ENCODE measurements around the gene SUN3.

Gene SUN3

DNA sequence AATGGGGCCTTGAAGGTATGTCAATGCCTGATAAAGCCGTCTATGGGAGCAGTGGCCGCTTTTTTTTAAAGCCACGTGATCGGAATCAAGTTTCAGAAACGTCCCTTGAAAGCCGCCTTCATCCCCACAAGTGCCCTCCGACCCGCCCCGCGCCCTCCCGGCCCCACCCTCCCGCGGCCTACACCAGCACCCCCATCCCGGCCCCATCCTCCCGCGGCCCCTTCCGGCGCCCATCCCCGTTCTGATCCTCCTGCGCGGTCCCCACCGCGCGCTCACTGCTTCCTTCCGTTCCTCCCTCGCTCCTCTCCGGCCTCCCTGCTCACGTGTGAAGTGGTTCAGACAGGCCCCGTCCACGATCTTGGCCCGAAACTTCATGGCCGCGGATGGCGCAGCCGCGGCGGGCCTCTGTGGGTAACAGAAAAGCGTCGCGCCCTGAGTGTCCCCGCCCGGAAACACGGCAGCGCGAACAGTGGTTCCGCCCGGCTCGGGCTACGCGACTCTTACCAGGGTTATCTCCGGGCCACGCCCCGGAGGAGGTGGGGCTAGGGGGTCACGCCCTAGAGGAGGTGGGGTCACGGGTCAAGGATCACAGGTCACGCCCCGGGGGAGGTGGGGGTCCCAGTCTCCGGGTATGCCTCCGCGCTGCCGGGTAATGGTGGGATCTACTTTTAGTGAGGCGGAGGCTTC is 49.6 kb downstream of the SUN3 start, which contains the start of gene HUS1:
HUS1 (minus strand) TSS at position 471 of the 687 bp plus-strand sequence; CDS start at position 375, 96 bp downstream.
- peak; percentile 96 for DNase-seq (ENCODE audit: low spot score)

DNA sequence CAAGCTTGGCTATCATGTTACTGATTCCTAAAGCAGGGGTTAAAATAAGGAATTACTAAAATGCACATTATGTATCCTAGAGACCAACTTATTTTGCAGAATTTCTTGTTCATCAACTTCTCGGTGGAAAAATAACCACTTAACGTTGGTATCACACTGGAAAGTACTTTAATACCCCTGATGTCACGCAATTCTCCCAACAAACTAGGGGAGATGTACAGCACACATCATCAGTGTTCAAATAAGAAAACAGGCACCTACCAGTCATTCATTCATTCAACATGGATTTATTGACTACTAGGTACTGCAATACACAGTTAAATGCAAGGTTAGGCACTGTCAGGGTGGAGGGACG is 50.1 kb downstream of the SUN3 start:
- DNase-seq (ENCODE audit: low spot score): no peak

DNA sequence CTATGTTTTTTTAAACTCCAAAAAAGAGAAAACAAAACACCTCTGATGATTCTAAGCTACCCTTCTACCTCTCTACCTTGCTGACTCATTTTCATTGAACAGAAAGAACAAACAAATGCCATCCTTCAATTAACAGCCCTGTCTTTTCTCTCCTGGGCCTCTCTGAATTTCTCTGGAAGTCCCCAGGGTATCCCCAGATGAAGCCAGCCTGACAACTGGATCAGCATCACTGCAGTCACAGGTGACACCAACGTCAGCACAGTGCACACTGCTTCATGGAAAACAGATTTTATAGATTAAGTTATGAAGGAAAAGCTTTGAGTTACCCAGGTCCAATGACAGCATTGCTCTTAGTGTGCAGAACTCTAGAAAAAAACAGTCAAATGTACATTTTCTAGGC is 55.2 kb downstream of the SUN3 start:
- DNase-seq (ENCODE audit: low spot score): no peak

DNA sequence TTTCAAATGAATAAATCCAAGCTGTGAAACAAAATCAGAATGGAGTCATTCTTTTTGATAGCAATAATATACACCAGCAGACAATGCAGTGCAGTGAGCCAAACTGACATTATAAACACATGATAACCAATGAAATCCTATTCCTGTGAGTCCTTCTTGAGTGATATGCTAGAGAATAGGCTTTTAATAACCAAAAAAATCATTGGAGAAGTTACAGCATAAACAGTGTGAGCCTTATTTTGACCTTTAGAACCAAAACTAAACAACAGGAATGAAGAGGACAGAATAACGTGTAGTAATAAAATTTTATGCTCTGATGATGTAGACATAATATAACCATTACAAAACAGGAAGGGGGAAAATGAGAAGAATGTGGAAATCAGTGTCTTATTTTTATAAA is 58.1 kb downstream of the SUN3 start:
- no peak for DNase-seq (ENCODE audit: low spot score)

- peak; percentile 57 for DNase-seq (ENCODE audit: low spot score)
Observed at GRCh38 chr7:47968847-47969774, 59.8 kb downstream of the SUN3 start.

GRCh38 chr7:47967708-47968107 is 61.2 kb downstream of the SUN3 start:
- DNase-seq (ENCODE audit: low spot score): no peak

- no peak for DNase-seq (ENCODE audit: low spot score)
Observed at GRCh38 chr7:47967123-47967522, 61.8 kb downstream of the SUN3 start.

DNA sequence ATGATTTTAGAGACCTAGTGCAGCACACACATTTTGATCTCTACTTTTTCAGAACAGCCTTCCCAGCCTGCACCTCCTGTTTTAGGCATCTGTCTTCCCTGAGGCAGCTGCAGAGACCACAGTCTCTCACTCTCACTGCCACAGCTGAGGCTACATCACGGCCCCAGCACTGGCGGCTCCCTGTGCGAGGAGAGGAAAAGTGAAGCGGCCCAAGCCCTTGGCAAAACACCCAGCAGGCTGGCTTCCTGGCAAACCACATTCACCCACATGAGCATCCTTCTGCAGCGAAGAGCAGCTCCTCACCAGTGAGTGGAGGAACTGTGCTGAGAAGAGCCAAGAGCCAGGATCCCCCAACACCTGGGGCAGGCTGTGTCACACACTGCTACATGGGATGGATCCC is 63.5 kb downstream of the SUN3 start:
- DNase-seq (ENCODE audit: low spot score): no peak

DNA sequence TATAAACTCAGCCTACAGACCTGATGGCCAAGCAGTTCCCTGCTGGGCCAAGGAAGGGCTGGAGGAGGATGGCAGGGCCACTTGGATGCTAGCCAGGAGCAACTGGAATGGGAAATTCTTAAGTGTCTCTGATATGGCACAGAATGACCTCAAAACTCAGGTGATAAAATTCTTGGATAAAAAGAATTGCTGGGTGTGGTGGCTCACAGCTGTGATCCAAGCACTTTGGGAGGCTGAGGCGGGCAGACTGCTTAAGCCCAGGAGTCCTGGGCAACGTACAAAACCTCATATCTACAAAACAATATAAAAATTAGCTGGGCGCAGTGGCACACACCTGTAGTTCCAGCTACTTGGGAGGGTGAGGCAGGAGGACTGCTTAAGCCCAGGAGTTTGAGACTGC is 66.6 kb downstream of the SUN3 start:
- DNase-seq (ENCODE audit: low spot score): no peak

- no peak for DNase-seq (ENCODE audit: low spot score)
Observed at GRCh38 chr7:47957156-47957555, 71.8 kb downstream of the SUN3 start.

- DNase-seq (ENCODE audit: low spot score): no peak
Observed at GRCh38 chr7:47956220-47956619, 72.7 kb downstream of the SUN3 start.

DNA sequence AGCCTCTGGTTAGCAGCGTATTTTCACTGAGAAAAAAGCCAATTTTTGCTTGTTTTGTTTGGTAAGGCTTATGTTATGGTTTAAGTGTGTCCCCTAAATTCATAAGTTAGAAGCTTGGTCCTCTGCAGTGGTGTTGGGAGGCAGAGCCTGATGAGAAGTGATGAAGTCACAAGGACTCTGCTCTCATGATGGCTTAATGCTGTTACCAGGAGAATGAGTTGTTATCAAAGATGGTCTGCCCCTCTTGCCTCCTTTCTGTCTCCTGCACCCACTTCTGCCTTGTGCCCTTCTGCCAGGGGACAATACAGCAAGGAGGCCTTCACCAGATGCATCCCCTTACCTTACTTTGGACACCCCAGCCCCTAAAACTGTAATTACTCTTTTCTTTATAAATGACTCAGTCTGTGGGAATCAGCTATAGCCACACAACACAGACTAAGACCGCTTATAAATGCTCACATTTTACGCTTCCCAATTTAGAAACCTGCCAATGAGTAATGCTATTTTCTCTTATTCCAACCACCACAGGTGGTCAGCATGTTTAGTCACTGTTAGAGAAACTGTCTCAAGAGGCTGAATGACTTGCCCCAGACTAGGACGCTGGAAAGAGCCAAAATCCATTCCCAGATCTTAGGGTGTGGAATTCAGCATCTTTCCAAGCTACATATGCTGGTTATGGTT is 74.5 kb downstream of the SUN3 start:
- no peak for DNase-seq (ENCODE audit: low spot score)

- no peak for DNase-seq (ENCODE audit: low spot score)
Observed at GRCh38 chr7:47953822-47954221, 75.1 kb downstream of the SUN3 start.

GRCh38 chr7:47952224-47952623 is 76.7 kb downstream of the SUN3 start:
- DNase-seq (ENCODE audit: low spot score): no peak

GRCh38 chr7:47951374-47951773 is 77.5 kb downstream of the SUN3 start:
- no peak for DNase-seq (ENCODE audit: low spot score)

GRCh38 chr7:47950714-47951113 is 78.2 kb downstream of the SUN3 start:
- no peak for DNase-seq (ENCODE audit: low spot score)

GRCh38 chr7:47949703-47950102 is 79.2 kb downstream of the SUN3 start:
- DNase-seq (ENCODE audit: low spot score): no peak

- DNase-seq (ENCODE audit: low spot score): no peak
Observed at GRCh38 chr7:47948141-47948790, 80.6 kb downstream of the SUN3 start, which contains the start of gene PKD1L1. PKD1L1 (minus strand) TSS chr7:47948466; CDS start chr7:47948440, 26 bp downstream.

DNA sequence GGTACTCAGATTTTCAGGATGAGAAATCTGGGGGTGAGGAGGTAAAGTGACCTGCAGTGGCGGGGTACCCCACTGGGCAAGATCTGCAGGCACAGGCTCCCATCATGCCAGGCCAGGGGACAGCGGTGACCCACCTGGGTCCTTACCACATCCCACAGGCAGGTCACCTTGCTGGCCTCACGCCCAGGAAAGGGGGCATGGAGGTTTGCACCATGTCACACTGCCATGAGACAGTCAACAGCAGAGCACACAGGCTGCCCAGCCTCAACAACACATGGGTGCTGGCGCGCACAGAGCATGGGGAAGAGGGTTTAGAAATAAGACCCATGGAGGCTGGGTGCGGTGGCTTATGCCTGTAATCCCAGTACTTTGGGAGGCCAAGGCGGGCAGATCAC is 81.6 kb downstream of the SUN3 start:
- no peak for DNase-seq (ENCODE audit: low spot score)

DNA sequence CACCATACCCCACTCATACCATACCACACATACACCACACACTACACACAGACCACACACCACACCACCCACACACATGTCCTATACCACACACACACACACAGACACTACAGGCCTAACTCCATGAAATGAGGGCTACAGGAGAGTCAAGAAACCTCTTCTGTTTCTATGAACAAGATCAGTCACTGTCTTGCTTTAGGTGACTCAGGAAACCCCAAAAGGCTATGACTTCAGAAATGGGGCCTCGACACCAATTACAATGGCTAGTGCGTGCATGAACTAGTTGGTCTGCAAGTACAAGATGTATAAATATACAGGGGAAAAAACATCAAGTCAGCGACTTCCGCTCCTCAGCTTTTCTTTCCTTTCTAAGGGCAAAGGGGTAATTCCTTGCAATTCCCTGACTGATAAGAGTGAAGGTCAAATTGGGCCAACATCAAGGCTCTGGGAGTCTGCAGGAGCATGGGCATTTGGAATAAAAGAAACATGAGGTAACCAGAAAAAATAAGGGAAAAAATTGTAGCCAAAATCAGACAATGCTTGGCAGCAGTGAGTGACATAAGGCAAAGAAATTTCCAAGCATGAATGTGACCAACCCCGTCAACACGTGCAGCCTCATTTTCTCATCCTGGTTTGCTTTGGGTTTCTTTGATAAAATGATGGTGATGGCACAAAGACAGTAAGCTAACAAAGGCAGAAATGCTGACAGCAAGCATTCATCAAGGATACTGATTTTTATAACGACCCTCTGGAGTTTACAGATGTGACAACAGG is 82.1 kb downstream of the SUN3 start:
- no peak for DNase-seq (ENCODE audit: low spot score)

- peak; percentile 55 for DNase-seq (ENCODE audit: low spot score)
Observed at GRCh38 chr7:47945261-47946015, 83.5 kb downstream of the SUN3 start.

Data from AG20443 (cell line).